Stimulated activated CD4-positive, alpha-beta T cell treated with anti-CD3 and anti-CD28 coated beads, Interleukin-2, amount 100 ng/mL, for 24 hours (primary cell): ENCODE measurements around the gene SLC10A4.

Source experiments
- DNase-seq, 2 donors: peaks; one replicate each; pipeline ENCODE4 v3.0.0-alpha.2; 2020

SLC10A4 gene

GRCh38 chr4:48490012-48490679 is 7.0 kb downstream of the SLC10A4 start, which contains the start of gene ZAR1:
Gene ZAR1, plus strand, starts transcription at chr4:48490252. Its CDS starts 40 bp downstream, at chr4:48490292.
- DNase-seq = peak in 1 of 2 donors; percentile 19

DNA sequence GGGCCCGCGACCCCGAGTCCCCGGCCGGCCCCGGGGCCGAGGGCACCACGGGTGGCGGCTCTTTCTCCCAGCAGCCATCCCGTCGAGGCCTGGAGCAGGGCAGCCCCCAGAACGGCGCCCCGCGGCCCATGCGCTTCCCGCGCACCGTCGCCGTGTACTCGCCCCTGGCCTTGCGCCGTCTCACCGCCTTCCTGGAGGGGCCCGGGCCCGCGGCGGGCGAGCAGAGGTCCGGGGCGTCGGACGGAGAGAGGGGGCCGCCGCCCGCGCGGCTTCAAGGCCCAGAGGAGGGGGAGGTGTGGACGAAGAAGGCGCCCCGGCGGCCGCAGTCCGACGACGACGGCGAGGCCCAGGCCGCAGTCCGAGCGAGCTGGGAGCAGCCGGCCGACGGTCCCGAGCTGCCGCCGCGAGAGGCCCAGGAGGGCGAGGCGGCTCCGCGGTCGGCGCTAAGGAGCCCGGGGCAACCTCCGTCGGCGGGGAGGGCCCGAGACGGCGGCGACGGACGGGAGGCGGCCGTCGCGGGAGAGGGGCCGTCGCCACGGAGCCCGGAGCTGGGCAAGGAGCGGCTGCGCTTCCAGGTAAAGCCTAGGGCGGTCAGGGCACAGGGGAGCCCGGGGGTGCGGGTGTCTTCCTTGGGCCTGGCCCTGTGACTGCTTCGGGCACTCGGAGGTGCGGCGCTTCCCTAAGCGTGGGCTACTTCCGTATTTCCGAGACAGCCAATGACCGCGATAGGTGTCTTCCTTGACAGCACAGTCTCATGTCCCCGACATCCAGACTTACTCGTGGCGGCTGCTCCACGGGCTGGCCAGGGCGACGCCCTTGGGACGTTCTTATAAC is 7.8 kb downstream of the SLC10A4 start:
- no peak for DNase-seq

GRCh38 chr4:48491514-48492176 is 8.5 kb downstream of the SLC10A4 start:
- no peak for DNase-seq

DNA sequence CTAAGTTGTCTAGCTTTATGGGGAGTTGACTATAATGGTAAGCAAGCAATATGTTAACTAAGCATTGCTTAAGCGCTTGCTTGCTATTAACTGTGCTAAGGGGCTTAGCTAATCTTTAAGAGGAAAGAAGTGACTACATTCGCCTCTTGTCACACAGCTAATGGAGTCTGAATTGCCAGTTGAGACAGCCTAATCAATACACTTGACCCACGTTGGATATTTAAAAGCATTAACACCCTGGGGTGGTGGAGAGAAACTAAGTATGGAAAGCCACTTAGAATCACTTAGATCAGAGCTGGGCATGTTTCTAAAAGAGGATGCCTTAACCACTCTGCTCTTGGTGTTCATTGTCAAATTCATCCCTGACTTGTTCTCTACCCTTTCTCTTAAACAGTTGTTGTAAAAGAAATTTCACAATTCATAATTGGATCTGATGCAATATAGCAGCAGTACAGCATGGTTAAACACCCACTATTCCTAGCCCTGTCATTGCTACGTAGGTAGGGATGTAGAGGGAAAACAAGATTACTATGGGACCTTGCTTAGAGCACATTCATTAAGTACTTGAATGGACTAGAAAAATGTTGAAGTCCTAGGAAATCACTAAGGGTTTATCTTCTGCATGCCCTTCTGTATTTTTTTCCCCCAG is 10.4 kb downstream of the SLC10A4 start:
- no peak for DNase-seq

GRCh38 chr4:48495941-48496340 is 12.8 kb downstream of the SLC10A4 start:
- no peak for DNase-seq

DNA sequence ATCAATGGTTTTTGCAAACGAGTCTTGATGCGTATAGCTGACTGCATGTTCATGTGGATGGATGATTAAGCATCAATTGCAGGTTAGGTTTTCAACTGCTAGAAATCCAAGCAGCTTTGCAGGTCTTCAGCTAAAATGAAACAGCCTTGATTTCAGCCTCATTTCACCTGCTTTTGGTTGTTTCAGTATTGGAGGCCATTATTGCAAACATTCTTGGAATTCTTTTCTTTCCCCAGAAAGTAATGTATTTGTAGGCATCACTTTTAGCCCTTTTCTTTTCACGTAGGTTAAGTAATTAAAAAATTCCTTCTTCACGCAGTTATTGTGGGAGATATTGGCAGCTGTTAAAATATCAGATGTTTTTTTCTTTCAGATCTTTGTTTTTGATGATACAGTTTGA is 15.8 kb downstream of the SLC10A4 start:
- no peak for DNase-seq

DNA sequence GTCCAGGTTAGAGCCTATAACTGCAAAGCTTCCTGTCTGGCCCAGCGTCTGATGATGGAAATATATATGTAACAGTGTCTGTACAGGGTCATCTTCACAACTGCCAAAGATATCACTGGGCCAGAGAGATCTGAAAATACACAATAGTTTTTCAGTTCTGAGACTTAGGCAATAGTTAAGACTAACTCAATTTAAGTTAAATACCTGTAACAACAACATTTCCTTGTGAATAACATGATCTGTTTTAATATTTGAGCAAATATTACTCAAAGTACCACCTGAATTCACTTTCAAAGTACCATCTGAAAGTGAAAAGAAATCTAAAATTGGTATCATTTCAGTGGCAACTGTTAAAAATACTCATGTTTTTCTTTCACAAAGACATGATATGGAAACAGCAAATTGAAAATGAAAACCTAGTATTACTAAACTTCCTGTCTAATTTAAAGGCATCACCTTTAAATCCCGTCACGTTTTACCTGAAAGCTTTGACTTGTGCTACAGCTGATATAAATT is 16.5 kb downstream of the SLC10A4 start:
- DNase-seq = no peak

DNA sequence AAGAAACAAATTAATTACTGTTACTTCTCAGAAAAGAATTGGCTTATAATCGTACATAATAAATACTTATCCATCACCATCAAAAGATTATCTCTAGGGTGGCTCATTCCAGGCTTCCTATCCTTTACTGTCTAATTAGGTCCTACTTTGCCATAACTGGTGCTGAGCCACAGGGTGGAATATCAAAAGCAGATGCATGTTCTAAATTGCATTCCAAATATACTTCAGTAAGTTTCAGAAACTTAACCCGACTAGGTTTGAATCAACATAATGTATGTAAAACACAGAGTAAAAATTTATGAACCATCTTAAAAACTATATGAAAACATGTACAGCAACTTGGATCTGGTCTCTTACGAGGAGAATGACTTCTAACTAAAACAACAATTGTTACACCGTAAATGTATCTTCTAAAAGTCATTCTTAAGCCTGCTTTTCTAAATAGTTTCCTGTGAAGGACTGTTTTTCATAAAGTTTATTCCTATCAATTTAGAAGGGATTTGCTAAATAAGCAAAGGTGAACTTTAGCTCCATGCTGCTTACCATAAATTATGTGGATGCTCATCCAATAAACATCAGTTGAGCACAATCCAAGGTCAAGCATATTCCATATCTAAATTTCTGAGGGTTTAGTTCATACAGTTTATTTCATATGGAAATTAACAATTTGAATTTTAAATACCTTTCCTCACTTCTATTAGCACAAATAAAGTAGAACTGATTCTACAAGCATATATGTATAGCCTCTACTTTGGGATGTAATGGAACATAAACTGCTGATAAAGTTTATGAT is 20.3 kb downstream of the SLC10A4 start:
- DNase-seq = no peak

- no peak for DNase-seq
Observed at GRCh38 chr4:48504026-48504330, 20.8 kb downstream of the SLC10A4 start.

DNA sequence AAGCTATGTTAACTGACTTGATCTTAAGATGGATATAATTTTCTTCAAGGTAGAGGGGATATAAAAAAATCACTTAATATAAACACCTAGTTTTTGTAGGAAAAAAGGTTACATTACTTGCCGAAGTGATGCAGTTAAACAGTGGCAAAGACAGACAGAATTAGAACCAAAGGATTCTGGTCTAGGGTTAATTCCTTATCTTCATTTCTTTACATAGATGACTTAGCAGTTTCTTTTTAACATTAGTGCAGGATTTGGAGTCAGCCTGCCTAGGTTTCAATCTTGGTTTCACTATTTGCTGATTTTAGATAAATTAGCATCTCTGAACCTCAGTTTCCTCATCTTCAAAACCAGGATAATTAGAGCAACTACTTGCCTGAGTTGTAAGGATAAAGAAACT is 21.2 kb downstream of the SLC10A4 start:
- DNase-seq = no peak

DNA sequence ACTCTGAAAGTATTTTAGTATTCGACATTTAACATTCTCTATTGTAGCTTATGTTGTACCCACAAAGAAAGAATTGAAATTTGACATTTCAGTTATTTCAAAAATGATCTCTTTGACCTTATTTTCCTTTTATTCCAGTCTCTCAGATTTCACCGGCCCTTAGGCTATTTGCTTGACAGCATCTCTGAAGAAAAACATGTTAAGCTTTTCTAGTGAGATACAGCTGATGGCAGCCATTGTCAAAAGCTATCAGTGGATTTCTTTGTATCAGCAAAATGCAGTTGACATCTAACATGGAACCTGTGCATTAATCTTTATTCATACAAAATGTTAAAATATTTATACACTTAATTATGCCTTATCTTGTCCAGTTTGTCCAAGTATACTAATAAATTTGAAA is 23.6 kb downstream of the SLC10A4 start:
- no peak for DNase-seq

DNA sequence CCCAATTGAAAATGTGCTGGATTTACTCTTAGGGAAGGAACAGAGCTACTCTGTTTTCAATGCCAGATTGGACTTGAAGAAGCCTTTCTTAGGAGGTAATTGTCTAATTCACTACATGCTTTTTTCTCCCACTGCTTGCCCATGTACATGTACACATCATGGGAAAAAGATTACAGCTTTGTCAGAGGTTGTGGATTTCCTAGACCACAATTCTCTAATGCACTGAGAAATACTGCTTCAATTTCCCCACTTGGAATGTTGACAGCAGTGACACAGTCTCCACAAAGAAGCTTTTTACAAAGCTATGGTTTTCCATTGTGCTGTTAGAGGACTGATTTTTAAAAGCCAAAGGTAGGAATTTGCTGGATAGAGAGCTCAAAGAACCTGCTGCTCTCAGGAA is 26.4 kb downstream of the SLC10A4 start:
- no peak for DNase-seq

GRCh38 chr4:48518143-48518542 is 35.0 kb downstream of the SLC10A4 start:
- no peak for DNase-seq

DNA sequence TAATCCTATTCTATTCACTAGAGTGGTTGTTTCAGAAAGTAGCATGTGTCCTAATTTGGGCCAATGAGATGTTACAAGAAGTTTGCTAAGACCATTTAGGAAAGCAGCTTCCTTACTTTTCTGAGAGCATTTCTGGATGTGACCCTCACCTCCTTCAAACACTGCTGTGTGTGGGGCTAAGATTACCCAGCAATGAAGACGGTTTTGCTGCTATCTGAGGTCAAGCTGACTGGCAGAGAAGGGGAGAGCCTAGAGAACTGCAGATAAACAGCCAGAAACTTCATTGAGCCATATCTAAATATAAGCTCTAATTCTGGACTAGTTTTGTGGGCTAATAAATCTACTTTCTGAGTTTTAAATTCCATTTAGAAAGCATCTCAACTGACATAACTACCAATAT is 43.3 kb downstream of the SLC10A4 start:
- DNase-seq = no peak

- DNase-seq = no peak
Observed at GRCh38 chr4:48538358-48538757, 55.2 kb downstream of the SLC10A4 start.
